HG03460 (cell line): ENCODE data around the gene ZNF467.

ENCODE experiments used
- ATAC-seq: cut with Tn5 transposase; IDR thresholded peaks from one replicate; pipeline ENCODE4 v1.9.1; 2021; ENCODE audit not compliant: unreplicated experiment

The ZNF467 gene, protein sequence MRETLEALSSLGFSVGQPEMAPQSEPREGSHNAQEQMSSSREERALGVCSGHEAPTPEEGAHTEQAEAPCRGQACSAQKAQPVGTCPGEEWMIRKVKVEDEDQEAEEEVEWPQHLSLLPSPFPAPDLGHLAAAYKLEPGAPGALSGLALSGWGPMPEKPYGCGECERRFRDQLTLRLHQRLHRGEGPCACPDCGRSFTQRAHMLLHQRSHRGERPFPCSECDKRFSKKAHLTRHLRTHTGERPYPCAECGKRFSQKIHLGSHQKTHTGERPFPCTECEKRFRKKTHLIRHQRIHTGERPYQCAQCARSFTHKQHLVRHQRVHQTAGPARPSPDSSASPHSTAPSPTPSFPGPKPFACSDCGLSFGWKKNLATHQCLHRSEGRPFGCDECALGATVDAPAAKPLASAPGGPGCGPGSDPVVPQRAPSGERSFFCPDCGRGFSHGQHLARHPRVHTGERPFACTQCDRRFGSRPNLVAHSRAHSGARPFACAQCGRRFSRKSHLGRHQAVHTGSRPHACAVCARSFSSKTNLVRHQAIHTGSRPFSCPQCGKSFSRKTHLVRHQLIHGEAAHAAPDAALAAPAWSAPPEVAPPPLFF

DNA sequence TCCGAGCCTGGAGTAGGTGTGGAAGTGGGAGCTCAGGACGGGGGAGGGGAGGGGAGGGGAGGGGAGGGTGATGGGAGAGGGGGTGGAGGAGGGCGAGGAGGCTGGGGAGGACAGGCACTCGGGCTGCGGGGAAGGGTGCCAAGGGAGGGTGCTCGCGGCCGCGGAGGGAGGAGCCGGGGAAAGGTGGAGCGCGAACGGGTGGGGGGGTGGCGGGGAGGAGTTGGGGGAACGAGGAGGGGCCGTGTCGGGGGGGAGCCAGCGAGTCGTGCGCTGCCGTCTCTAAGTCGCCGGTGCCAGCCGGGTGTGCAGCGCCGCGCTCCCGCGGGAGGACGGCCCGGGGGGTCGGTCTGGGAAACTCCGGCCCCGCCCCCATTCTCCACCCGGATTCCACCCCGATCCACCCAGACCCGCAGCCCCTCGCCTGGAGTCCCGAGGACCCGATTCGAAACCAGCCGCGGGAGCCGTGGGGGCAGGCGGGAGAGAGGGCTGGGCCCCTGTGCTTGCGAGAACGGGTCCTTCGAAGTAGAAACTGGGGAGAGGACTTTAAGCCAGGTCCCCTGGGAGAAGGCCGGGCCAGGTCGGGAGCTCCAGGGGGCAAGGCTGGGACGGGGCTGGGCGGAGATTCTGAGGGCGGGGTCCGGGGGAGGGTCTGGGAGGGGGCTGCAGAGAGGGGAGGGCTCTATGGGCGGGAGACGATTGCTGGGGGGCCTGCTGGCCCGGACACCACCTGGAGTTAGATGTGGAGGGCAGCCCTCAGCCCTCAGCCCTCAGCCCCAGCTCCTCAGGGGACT lies at the start of gene ZNF467:
ZNF467 (minus strand) TSS at position 143 of the 791 bp plus-strand sequence. CDS start 2,556 bp downstream, outside the sequence.
- ATAC-seq = no peak

DNA sequence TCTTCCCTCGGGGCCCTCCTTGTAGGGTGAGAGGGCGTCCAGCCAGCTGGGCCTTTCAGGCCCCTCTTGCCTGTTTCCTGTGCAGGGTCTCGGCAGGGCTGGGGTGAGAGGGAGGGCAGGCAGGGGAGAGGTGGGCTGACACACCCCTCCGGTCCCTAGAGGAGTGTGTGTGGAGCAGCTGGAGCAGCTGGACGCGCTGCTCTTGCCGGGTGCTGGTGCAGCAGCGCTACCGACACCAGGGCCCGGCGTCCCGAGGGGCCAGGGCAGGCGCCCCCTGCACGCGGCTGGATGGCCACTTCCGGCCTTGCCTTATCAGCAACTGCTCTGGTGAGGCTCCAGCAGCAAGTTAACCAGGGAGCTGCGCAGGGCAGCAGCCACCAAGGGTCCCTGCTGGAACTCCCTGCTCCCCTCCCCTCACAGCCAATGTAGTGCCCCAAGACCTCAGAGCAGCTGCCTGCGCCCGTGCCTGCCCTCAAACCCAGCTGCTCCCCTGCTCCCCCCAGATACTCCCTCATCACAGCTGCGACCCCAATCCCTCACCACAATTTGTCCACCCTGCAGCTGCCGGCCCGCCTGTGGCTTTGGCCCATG lies 49.1 kb upstream of the ZNF467 start:
- no peak for ATAC-seq

DNA sequence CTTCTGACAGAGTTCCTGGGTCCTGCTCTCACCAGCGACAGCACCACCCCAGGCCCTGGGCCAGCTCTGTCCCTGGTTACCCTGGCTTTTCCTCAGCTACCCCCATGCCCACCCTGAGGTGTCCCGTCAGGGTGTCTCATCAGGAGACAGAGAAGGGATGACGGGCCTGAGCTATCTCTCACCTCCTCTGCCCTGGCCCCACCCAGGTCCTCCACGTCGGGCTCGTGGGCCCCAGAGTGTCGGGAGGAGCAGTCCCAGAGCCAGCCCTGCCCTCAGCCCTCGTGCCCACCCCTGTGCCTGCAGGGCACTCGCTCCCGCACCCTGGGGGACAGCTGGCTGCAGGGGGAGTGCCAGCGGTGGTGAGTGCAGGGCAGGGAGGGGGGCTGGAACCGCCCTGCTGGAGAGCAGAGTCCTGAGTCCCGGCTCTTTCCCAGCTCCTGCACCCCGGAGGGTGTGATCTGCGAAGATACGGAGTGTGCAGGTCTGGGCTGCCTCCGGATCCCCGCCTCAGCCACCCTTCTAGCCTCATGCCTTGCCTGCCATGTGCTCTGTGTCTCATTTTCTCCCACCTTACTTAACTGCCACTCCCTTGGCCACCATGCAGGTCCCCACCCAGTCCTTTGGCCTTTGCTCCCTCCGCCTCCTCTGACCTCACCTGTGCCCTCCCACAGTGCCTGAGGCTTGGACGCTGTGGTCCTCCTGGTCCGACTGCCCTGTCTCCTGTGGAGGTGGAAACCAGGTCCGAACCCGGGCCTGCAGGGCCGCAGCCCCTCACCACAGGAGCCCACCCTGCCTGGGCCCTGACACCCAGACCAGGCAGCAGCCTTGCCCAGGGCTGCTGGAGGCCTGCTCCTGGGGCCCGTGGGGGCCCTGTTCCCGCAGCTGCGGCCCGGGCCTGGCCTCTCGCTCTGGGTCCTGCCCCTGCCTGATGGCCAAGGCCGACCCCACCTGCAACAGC lies 48.1 kb upstream of the ZNF467 start:
- ATAC-seq = no peak

DNA sequence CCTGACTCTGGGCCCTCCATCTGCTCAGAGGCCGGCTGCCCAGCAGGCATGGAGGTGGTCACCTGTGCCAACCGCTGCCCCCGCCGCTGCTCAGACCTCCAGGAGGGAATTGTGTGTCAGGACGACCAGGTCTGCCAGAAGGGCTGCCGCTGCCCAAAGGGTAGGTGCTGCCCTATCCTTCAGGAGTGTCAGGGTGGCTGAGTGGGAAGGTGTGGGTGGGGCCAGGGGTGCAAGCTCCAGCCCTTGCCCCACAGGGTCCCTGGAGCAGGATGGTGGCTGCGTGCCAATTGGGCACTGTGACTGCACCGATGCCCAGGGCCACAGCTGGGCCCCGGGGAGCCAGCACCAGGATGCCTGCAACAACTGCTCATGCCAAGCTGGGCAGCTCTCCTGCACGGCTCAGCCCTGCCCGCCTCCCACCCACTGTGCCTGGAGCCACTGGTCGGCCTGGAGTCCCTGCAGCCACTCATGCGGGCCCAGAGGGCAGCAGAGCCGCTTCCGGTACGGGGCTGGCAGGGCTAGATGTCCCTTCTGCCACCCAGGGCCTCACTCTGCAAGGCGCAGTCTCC lies 47.3 kb upstream of the ZNF467 start:
- ATAC-seq = no peak

DNA sequence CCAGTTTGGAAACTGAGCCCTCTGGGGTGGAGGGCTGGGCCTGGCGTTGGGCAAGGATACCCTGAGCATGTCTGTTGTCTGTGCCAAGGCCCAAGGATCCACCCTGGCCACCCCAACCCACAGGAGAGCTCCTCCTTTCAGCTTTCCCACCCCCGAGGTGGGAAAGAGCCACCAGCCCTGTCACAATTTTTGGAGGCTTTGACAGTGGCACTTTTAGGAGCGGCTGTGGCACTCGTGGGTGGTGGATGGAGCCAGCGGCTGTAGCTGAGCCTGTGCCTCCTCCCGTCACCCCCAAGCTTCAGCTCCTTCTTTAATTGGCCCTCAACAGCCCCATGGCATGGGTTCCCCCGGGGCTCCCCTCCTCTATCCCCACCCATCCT lies 46.6 kb upstream of the ZNF467 start:
- no peak for ATAC-seq

DNA sequence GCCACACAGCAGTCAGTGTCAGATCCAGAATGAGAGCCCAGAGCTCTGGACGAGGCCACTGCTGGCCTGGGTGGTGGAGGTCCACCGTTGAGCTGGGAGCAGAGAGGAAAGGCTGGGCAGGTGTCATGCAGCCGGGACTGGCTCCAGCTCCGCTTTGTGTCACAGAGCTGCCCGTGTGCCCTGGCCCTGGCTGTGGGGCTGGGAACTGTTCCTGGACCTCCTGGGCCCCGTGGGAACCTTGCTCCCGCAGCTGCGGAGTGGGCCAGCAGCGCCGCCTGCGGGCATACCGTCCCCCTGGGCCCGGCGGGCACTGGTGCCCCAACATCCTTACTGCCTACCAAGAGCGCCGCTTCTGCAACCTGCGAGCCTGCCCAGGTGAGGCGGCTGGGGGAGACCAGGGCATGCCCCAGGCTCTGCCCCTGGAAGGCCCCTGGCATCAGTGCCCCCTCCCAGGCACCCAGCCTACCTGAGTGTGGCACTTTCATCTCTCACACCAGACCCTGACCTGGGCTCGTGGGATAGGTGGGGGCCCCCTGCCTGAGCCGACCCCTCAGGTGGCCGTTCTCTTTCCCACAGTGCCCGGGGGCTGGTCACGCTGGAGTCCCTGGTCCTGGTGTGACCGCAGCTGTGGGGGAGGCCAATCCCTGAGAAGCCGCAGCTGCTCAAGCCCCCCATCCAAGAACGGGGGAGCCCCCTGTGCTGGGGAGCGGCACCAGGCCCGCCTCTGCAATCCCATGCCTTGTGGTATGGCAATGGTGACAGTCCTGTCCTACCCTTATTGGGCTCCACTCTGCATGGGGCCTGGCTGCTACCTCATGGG lies 46.0 kb upstream of the ZNF467 start:
- no peak for ATAC-seq

DNA sequence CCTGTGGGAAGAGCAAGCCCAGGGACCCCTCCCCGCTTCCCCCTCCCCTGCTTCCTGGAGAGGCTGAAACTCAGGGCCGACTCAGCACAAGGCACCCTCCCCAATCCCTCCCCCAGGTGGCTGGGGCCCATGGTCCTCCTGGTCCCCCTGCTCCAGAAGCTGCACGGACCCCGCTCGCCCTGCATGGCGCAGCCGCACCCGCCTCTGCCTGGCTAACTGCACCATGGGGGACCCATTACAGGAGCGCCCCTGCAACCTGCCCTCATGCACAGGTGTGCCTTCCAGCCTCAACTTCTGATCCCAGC lies 45.1 kb upstream of the ZNF467 start:
- ATAC-seq = no peak

DNA sequence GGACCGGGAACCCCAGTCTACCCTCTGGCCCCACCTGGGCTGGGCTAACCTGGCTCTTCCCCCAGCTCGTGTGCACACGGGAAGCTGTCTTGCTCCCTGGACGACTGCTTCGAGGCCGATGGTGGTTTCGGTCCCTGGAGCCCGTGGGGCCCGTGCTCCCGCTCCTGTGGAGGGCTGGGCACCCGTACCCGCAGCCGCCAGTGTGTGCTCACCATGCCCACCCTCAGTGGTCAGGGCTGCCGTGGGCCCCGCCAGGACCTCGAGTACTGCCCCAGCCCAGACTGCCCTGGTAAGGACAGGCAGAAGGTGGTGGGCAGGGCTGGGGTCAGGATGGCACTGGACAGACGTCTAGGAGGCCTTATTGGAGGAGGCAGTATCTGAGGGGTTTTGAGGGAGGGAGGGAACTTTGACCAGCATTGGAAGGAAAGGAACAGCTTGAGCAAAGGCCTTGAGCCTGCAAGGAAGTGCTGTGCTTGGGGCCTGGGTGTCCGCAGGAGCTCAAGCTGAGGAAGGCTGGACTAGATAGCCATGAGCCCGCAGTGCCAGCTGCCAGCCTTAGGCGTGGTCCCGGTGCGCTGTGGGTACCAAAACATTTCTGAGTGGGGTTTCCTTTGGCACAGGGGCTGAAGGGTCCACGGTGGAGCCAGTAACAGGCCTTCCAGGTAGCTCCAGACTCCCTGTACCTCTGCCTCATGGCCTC lies 44.6 kb upstream of the ZNF467 start:
- ATAC-seq = no peak

DNA sequence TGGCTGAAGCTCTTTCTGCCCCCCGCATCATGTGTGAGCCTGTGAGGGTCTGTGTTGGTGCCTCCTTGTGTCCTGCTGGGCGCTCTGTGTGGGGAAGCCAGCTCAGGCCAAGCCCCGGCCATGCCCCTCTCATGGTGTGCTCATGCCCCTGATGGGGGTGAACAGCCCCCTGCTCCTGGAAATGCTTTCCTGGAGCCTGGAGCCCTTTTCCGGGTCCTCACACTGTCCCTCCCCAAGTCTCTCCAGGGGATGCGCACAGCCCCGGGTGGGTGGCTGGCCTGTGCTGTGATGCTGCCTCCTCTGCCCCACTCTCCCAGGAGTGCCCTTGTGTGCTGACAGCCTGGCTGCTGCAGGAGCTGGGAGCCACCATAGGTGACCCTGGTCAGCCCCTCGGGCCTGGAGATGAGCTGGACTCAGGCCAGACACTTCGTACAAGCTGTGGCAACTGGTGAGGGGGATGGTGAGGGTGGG lies 43.9 kb upstream of the ZNF467 start:
- no peak for ATAC-seq

DNA sequence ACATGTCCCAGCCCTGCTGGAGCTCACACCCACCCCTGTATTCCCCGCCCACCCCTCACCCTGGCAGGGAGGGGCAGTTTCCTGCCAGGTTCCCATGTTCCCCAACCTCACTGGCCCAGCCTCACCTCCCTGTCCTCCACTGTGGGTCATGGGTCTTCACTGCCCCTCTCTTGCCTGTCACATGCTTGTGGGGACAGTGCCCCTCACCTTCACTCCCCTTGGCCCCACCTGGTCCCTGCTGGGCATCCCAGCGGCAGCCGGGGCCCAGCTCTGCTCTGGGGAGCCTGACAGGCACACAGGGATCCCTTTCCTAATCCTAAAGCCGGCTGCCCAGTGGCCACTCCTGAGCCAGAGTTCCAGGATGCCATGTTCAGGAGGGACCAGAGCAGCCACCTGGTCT lies 43.4 kb upstream of the ZNF467 start:
- no peak for ATAC-seq

DNA sequence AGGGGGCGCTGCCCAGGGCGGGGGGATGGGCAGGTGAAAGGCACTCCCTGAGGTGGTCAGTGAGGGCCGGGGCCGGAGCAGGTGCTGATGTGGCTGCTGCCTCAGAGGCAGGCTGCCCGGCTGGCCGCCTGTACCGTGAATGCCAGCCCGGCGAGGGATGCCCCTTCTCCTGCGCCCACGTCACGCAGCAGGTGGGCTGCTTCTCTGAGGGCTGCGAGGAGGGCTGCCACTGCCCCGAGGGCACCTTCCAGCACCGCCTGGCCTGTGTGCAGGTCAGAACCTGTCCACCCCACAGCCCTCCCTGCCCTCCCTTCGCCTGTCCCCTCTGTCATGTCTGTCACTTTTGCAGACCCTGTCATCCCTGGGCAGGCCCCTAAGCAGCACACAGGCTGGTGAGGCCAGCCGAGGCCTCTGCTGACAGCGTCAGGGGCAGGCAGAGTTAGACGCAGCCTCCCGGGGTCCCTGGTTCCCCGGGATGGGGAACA lies 42.9 kb upstream of the ZNF467 start:
- ATAC-seq = no peak

DNA sequence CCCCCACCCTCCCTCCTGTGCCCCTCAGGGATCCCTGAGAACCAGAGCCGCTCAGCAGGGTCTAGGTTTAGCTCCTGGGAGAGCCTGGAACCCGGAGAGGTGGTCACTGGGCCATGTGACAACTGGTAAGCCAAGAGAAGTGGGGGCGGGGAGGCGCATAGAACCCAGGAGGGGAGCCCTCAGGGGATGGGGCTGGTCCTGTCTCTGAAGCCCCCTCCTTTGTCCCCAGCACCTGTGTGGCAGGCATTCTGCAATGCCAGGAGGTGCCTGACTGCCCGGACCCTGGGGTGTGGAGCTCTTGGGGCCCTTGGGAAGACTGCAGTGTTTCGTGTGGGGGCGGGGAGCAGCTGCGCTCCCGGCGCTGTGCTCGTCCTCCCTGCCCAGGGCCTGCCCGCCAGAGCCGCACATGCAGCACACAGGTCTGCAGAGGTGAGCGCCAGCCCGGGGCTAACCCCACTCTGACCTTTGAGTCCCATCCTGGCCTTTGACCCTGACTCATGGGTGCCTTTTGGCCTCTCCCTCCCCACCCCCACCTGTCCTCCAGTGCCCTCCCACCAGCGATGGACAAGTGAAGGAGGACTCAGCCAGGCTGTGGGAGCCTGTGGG lies 42.4 kb upstream of the ZNF467 start:
- no peak for ATAC-seq

DNA sequence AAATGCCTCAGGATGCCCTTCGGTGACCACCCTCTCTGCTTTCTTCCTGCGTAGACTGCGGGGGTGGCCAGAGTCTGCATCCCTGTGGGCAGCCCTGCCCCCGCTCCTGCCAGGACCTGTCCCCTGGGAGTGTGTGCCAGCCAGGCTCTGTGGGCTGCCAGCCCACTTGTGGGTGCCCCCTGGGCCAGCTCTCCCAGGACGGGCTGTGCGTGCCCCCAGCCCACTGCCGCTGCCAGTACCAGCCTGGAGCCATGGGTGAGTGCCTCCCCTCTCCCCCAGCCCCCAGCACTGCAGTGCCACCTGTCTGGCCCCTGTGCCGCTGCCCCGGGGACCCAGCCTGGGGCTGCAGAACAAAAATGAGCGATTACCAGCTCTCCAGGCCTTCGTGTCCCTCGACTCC lies 41.7 kb upstream of the ZNF467 start:
- no peak for ATAC-seq

DNA sequence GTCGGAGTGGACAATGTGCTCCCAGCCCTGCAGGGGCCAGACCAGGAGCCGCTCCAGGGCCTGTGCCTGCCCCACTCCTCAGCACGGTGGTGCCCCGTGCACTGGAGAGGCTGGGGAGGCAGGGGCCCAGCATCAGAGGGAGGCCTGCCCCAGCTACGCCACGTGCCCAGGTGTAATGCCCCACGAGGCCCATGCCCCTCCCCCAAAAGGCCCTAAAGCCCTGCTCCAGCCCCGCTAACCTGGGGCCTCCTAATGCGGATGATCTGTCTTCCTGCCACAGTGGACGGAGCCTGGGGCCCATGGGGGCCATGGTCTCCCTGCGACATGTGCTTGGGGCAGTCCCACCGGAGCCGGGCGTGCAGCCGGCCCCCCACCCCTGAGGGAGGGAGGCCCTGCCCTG lies 41.1 kb upstream of the ZNF467 start:
- ATAC-seq = no peak

DNA sequence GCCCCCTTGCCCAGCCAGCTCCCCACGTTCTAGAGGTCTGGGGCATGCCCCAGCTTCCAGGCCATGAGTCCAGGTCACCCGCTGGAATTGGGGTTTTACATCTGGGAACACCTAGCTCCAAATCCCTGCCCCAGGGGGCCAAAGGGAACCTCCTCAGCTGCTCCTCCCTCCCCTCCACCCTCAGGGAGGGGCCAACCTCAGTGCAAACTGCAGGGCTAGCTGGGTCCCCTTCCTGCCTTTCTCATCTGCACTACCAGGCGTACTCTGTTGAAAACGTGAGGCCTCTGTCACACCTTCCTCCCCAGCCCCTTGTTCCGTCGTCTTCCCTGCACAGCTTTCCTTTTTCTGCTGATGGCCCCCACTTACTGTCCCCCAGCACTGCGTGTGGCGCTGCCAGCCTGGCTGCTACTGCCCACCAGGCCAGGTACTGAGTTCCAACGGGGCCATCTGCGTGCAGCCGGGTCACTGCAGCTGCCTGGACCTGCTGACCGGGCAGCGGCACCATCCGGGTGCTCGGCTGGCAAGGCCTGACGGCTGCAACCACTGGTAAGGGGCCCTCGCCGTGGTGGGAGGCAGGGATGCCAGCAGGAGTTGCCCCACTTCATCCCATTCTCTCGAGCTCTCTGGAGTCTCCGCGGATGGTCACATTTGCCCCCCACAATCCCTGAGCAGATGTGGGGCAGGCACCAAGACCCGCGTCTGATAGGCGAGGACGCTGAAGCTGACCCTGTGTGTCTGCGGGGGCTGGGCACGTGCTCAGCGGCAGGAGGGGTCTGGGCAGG lies 40.1 kb upstream of the ZNF467 start:
- ATAC-seq = no peak

DNA sequence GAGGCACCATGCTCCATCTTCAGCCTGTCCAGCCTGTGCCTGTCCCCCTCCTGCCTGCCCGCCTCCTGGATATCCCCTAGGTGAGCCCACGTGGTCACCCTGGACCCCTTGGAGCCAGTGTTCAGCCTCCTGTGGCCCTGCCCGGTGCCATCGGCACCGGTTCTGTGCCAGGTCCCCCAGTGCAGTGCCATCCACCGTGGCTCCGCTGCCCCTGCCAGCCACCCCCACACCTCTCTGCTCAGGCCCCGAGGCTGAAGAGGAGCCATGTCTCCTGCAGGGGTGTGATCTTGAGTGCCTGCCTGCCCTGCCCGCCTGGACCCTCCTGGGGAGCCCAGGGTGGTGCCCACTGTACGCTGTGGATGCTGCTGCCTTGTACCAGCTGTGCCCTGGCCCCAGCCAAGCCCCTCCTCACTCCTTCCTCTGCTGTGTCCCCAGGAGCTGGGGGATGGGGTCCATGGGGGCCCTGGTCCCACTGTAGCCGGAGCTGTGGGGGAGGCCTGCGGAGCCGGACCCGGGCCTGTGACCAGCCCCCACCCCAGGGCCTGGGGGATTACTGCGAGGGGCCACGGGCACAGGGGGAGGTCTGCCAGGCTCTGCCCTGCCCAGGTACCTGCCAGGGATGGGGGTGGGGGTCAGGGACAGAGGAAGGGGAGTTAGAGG lies 38.6 kb upstream of the ZNF467 start:
- ATAC-seq = no peak

DNA sequence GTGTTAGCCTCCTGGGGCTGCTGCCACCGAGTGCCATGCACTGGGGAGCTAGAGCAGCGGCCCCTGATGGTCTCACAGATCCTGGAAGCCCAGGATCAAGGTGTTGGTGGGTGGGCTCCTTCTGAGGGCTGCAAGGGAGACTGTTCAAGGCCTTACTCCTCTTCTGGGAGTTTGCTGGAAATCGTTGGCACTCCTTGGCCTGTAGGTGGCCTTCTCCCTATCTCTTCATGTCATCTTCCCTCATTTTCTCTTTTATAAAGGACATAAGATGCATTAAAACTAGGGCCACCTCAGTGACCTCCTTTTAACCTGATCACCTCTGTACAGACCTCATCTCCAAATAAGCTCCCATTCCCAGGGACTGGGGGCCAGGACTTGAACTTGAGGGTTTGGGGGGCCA lies 37.8 kb upstream of the ZNF467 start:
- no peak for ATAC-seq
